Activated naive CD8-positive, alpha-beta T cell treated with anti-CD3 and anti-CD28 coated beads, Interleukin-2, amount 50 U/mL, for 24 hours (primary cell): ENCODE data around the gene ELP1.
A peak's percentile ranks its signal among the peaks of the same experiment; 100 is the strongest.
"Not testable (repeated sequence)": the region's sequence is repeated elsewhere in the genome, so short reads cannot be mapped to it uniquely, and the experiment has no call there.

ENCODE experiments used
- ATAC-seq: fragments of 150-1000 bp; cut with Tn5 transposase; one replicate; pipeline ENCODE4 v1.10.0; 2021
- DNase-seq: peaks from one replicate; pipeline ENCODE4 v3.0.0; 2021
- H3K27ac Mint-ChIP-seq: one replicate; pipeline ENCODE4 v1.8.0; 2021; ENCODE audit warnings: mild to moderate bottlenecking, mixed read lengths
- H3K27me3 Mint-ChIP-seq: one replicate; pipeline ENCODE4 v1.8.0; 2021; ENCODE audit warnings: mixed read lengths
- H3K36me3 Mint-ChIP-seq: one replicate; pipeline ENCODE4 v1.8.0; 2021; ENCODE audit warnings: low read depth, mixed read lengths
- H3K4me1 Mint-ChIP-seq: one replicate; pipeline ENCODE4 v1.8.0; 2021; ENCODE audit warnings: mixed read lengths
- H3K4me3 Mint-ChIP-seq: one replicate; pipeline ENCODE4 v1.8.0; 2021; ENCODE audit warnings: mild to moderate bottlenecking, moderate library complexity, mixed read lengths
- H3K9me3 Mint-ChIP-seq: one replicate; pipeline ENCODE4 v1.8.0; 2021; ENCODE audit warnings: mixed read lengths

Gene ELP1

DNA sequence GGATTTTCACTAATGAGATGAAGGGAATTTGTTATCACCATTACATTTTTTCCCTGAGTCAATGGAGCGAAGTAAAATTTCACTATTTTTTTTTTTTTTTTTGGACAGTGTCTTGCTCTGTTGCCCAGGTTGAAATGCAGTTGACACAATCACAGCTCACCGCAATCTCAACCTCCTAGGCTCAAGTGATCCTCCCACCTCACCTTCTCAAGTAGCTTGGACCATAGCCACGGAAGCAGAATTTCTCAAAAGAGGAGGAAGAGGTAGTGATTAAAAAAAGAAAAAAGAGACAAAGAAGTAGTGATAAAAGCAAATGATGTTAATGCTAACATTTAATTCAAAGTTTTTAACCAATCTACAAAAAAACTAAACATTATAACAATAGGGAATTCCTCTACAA lies 29.8 kb downstream of the ELP1 start:
- ATAC-seq (no peak), DNase-seq (no peak)
- peak overlapping the region; percentile 24 for H3K27ac Mint-ChIP-seq
- no peaks in the 10 kb centered on the region for H3K4me1 Mint-ChIP-seq
- H3K27me3 Mint-ChIP-seq: no peaks in the 10 kb centered on the region
- H3K4me3 Mint-ChIP-seq: no peak overlapping the region
- H3K36me3 Mint-ChIP-seq: peaks cover 52% of the 10 kb centered on the region
- H3K9me3 Mint-ChIP-seq: no peaks in the 10 kb centered on the region

GRCh38 chr9:108903420-108904103 lies 30.4 kb downstream of the ELP1 start:
- no peak for ATAC-seq
- H3K27ac Mint-ChIP-seq: no peak overlapping the region
- no peak for DNase-seq
- no peaks in the 10 kb centered on the region for H3K27me3 Mint-ChIP-seq
- H3K4me3 Mint-ChIP-seq: no peak overlapping the region
- no peaks in the 10 kb centered on the region for H3K4me1 Mint-ChIP-seq
- H3K9me3 Mint-ChIP-seq: no peaks in the 10 kb centered on the region
- H3K36me3 Mint-ChIP-seq: peaks cover 48% of the 10 kb centered on the region

GRCh38 chr9:108900176-108900575 lies 33.7 kb downstream of the ELP1 start:
- no peak for ATAC-seq
- Mint-ChIP-seq H3K36me3 (peaks cover 56% of the 10 kb centered on the region), H3K27ac (no peak overlapping the region)

GRCh38 chr9:108899023-108899695 lies 34.8 kb downstream of the ELP1 start:
- H3K9me3 Mint-ChIP-seq, H3K4me3 Mint-ChIP-seq, H3K4me1 Mint-ChIP-seq, DNase-seq, ATAC-seq, H3K27ac Mint-ChIP-seq, H3K27me3 Mint-ChIP-seq: not testable (repeated sequence)
- peaks cover 63% of the 10 kb centered on the region for H3K36me3 Mint-ChIP-seq

More at GRCh38 chr9:108900176-108900575, 33.7 kb downstream of the ELP1 start:
- H3K27me3 Mint-ChIP-seq: no peaks in the 10 kb centered on the region
- H3K9me3 Mint-ChIP-seq: no peaks in the 10 kb centered on the region
- DNase-seq: no peak
- H3K4me3 Mint-ChIP-seq: no peak overlapping the region
- no peaks in the 10 kb centered on the region for H3K4me1 Mint-ChIP-seq

DNA sequence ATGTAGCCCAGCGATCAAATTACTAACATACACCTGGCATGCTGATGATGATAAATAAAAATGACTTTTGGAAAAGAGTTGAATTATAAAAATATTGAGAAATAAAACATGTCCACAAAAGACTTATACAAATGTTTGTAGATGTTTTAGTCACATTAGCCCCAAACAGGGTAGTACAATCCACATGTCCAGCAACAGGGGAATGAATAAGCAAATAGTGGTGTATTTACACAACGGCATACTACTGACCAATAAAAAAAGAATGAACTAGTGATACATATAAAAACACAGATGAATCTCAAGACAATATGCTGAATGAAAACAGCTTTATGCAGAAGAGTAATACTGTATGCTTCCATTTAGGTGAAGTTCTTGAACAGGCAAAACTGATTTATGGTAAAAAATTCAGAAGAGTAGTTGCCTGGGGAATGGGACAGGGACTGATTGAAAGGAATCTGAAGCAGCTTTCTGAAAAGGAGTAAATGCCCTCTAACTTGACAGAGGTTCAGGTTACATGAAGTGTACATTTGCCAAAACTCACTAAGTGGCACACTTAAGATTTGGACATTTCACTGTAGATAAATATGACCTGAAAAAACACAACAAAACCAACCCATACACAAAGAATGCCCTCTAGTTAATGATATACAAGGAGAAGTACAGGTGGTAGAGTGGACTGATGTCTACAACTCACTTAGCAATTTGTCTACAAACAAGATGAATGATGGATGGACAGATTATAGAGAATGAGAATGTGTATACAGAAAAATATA lies 36.4 kb downstream of the ELP1 start:
- Mint-ChIP-seq H3K27ac (no peak overlapping the region), H3K4me3 (no peak overlapping the region), H3K9me3 (no peaks in the 10 kb centered on the region), H3K36me3 (peaks cover 62% of the 10 kb centered on the region), H3K4me1 (no peaks in the 10 kb centered on the region), H3K27me3 (no peaks in the 10 kb centered on the region)
- ATAC-seq (no peak), DNase-seq (no peak)

- Mint-ChIP-seq H3K36me3 (peaks cover 71% of the 10 kb centered on the region), H3K4me1 (peaks cover 2% of the 10 kb centered on the region), H3K27me3 (no peaks in the 10 kb centered on the region), H3K4me3 (no peak overlapping the region), H3K9me3 (no peaks in the 10 kb centered on the region), H3K27ac (no peak overlapping the region)
- DNase-seq (no peak), ATAC-seq (no peak)
Observed at GRCh38 chr9:108894225-108894997, 39.5 kb downstream of the ELP1 start.

- ATAC-seq (no peak), DNase-seq (no peak)
- Mint-ChIP-seq H3K27me3 (no peaks in the 10 kb centered on the region), H3K4me1 (peaks cover 21% of the 10 kb centered on the region), H3K9me3 (no peaks in the 10 kb centered on the region), H3K27ac (no peak overlapping the region), H3K4me3 (no peak overlapping the region), H3K36me3 (peaks cover 63% of the 10 kb centered on the region)
Observed at GRCh38 chr9:108889649-108890067, 44.3 kb downstream of the ELP1 start.

DNA sequence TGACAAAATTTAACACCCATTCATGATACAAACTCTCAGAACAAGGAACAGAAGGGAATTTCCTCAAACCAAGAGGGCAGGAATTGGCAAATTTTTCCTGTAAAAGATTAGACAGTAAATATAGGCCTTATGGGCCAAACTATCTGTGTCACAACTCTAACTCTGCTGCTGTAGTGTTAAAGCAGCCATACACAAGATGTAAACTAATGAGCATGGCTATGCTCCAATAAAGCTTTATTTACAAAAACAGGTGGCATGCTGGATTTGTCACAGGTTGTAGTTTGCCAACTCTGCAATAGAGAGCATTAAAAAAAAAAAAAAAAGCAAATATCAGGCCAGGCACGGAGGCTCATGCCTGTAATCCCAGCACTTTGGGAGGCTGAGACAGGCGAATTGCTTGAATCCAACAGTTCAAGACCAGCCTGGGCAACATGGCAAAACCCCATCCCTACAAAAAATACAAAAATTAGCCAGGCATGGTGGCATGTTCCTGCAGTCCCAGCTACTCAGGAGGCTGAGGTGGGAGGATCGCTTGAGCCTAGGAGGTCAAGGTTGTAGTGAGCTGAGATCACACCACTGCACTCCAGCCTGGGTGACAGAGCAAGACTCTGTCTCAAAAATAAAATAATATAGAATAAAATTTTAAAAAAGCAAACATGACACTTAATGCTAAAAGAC lies 47.2 kb downstream of the ELP1 start:
- not testable (repeated sequence) for H3K9me3 Mint-ChIP-seq, ATAC-seq, H3K27me3 Mint-ChIP-seq, DNase-seq
- peak overlapping the region; percentile 51 for H3K4me3 Mint-ChIP-seq
- peaks cover 21% of the 10 kb centered on the region for H3K4me1 Mint-ChIP-seq
- peak overlapping the region; percentile 93 for H3K27ac Mint-ChIP-seq
- peaks cover 56% of the 10 kb centered on the region for H3K36me3 Mint-ChIP-seq

DNA sequence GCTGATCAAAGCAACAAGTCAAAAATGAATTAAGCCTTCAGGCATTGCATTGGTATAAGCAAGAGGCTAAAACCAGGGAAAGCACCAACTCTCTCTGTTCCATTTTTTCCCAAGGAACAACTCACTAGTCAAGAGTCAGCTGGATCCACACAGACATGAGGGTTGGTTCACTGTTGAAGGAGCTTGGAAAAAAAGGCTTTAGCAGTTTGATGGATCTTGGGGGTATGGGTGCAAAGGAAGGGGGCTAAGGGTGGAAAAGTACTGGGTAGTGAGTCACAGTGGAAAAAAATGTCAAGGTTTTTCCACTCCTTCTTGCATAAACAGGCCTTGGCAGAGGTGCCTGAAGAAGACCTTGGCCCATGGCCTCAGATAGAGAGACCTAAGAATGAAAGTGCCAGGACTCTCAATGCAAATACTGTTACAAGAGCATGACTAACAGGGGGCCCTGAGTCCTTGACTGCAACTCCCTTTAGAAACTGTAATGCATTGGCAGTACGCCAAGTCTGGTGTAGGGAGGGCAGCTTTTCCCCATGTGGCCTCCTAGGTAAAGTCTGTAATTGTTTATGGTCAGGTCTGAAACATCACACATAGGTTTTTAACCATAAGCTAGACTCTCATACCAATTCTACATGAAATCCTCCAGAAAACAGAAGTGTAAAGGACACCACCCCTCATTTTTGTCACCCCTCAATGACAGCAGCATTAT lies 48.1 kb downstream of the ELP1 start:
- ATAC-seq (peak; percentile 100), DNase-seq (peak; percentile 71)
- peaks cover 21% of the 10 kb centered on the region for H3K4me1 Mint-ChIP-seq
- peaks cover 52% of the 10 kb centered on the region for H3K36me3 Mint-ChIP-seq
- H3K27ac Mint-ChIP-seq: peak overlapping the region; percentile 93
- no peaks in the 10 kb centered on the region for H3K9me3 Mint-ChIP-seq
- no peaks in the 10 kb centered on the region for H3K27me3 Mint-ChIP-seq
- H3K4me3 Mint-ChIP-seq: peak overlapping the region; percentile 51

DNA sequence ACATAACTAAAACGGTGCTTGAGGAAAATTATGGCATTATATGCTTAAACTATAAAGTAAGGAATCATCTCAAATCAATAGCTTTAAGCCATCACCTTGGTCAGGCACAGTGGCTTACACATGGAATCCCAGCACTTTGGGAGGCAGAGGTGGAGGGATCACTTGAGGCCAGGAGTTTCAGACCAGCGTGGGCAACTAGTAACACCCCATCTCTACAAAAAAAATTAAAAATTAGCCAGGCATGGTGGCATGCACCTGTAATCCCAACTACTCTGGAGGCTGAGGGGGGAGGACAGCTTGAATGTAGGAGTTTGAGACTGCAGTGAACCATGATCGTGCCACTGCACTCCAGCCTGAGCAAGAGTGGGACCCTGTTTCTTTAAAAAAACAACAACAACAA lies 49.2 kb downstream of the ELP1 start:
- no peak for DNase-seq
- Mint-ChIP-seq H3K9me3 (no peaks in the 10 kb centered on the region), H3K27me3 (no peaks in the 10 kb centered on the region), H3K4me1 (peaks cover 19% of the 10 kb centered on the region), H3K27ac (no peak overlapping the region), H3K36me3 (peaks cover 52% of the 10 kb centered on the region), H3K4me3 (no peak overlapping the region)
- ATAC-seq: no peak

GRCh38 chr9:108883085-108883484 lies 50.8 kb downstream of the ELP1 start:
- no peak overlapping the region for H3K27ac Mint-ChIP-seq
- ATAC-seq (no peak), DNase-seq (no peak)
- peaks cover 65% of the 10 kb centered on the region for H3K36me3 Mint-ChIP-seq
- peaks cover 19% of the 10 kb centered on the region for H3K4me1 Mint-ChIP-seq
- H3K4me3 Mint-ChIP-seq: no peak overlapping the region
- H3K27me3 Mint-ChIP-seq: no peaks in the 10 kb centered on the region
- no peaks in the 10 kb centered on the region for H3K9me3 Mint-ChIP-seq

GRCh38 chr9:108882052-108882888 lies 51.7 kb downstream of the ELP1 start:
- no peaks in the 10 kb centered on the region for H3K27me3 Mint-ChIP-seq

More at GRCh38 chr9:108882052-108882888, 51.7 kb downstream of the ELP1 start:
- Mint-ChIP-seq H3K4me1 (peaks cover 19% of the 10 kb centered on the region), H3K36me3 (peaks cover 67% of the 10 kb centered on the region), H3K27ac (no peak overlapping the region), H3K4me3 (no peak overlapping the region), H3K9me3 (no peaks in the 10 kb centered on the region)
- no peak for ATAC-seq
- DNase-seq: no peak
